Motor neuron (in vitro differentiated cells): Measurements from ENCODE around the gene TCTN1. TPM values are rescaled to one million over a fixed set of nuclear protein-coding genes. Genes with fewer than 3 reads are reported as not detected.
"Not testable (repeated sequence)": the region's sequence is repeated elsewhere in the genome, so short reads cannot be mapped to it uniquely, and the experiment has no call there.

Source experiments
- ATAC-seq, 8 experiments: fragments of 200-7000 bp; cut with Tn5 transposase; replicated peaks in 6 of 8; 2 replicates each; pipeline ENCODE4 v1.8.0; 2021; ENCODE audit warnings: mild to moderate bottlenecking in 8 of 8, moderate library complexity in 8 of 8
- H3K27ac ChIP-seq, 2 donors: fragments of 250-450 bp; sonication (Bioruptor Pico); 2 replicates each; pipeline ENCODE4 v1.9.0; 2021; ENCODE audit warnings: antibody characterized with exemption in 2 of 2, mild to moderate bottlenecking in 2 of 2, moderate library complexity in 1 of 2
- H3K4me1 ChIP-seq, 2 donors: fragments of 250-450 bp; sonication (Bioruptor Pico); replicated peaks in 1 of 2; 2 replicates each; pipeline ENCODE4 v1.6.1; 2021; ENCODE audit warnings: antibody characterized with exemption in 2 of 2, mild to moderate bottlenecking in 2 of 2, moderate library complexity in 1 of 2
- H3K4me3 ChIP-seq, 5 donors: fragments of 250-450 bp; sonication (Bioruptor Pico); 2 replicates each; pipeline ENCODE4 v1.9.0; 2021; ENCODE audit warnings: antibody characterized with exemption in 5 of 5, mild to moderate bottlenecking in 5 of 5, moderate library complexity in 4 of 5
- WGBS, 10 experiments: fragments of 450-650 bp; shearing (Covaris generic); methylation state at CpG; one replicate each; pipeline ENCODE4 v1.0.0; 2022; 5-methylcytosine and 5-hydroxymethylcytosine counted together
- in situ Hi-C, 9 experiments: fragments of 400-800 bp; cut with MboI; loops; one replicate each; pipeline ENCODE4 v1.15.0; 2021; ENCODE audit warnings: low sequenced_read_pairs in 9 of 9, low pct_unique_long_range_greater_than_20kb in 2 of 9; ENCODE audit not compliant: unreplicated experiment in 9 of 9
- total RNA-seq, 8 experiments: library from RNA; unstranded; fragments of 300-600 nt; gene quantifications; 2 replicates each; pipeline versions ENCODE4 v1.2.3 to v1.2.4, GENCODE V29; 2022

The TCTN1 gene
- total RNA-seq, 8 experiments from 2014 or later, result 37.7 to 116 (median 51.4) TPM

GRCh38 chr12:110577864-110578693, 35.9 kb upstream of the TCTN1 start:
- no peak overlapping the region for H3K27ac ChIP-seq
- H3K4me1 ChIP-seq, result peaks cover 4 to 9% of the 10 kb centered on the region in 2 donors
- 5 to 96% (median 50%) methylated on average over 6 to 8 of the region's 8 CpGs; no CpG with 5 or more reads in 2 of the 10 experiments for WGBS, 10 experiments
- in situ Hi-C loops, result no loop called here
- ATAC-seq, result peak in 2 of 8 experiments; percentile 46 to 48
- no peak overlapping the region for H3K4me3 ChIP-seq

GRCh38 chr12:110578694-110579534, 35.0 kb upstream of the TCTN1 start:
- H3K4me1 ChIP-seq, result peaks cover 7 to 14% of the 10 kb centered on the region in 2 donors
- in situ Hi-C loops, result no loop called here
- ATAC-seq, result no peak
- WGBS, 10 experiments, result 70 to 94% (median 87%) methylated on average over 1 to 13 of the region's 13 CpGs; no CpG with 5 or more reads in 2 of the 10 experiments
- no peak overlapping the region for H3K4me3 ChIP-seq
- H3K27ac ChIP-seq, result no peak overlapping the region

- WGBS, 10 experiments, result 20 to 100% (median 94%) methylated on average over 1 to 12 of the region's 18 CpGs
- no peak overlapping the region for H3K27ac ChIP-seq
- peaks cover 7 to 15% of the 10 kb centered on the region in 2 donors for H3K4me1 ChIP-seq
- ATAC-seq, result no peak
- in situ Hi-C loops, result no loop called here
- H3K4me3 ChIP-seq, result no peak overlapping the region
Observed at GRCh38 chr12:110579535-110580253, 34.2 kb upstream of the TCTN1 start.

GRCh38 chr12:110581931-110582275, 32.0 kb upstream of the TCTN1 start:
- 0 to 40% (median 11%) methylated on average over 1 to 6 of the region's 8 CpGs; no CpG with 5 or more reads in 1 of the 10 experiments for WGBS, 10 experiments
- Histone ChIP-seq H3K4me1 (peaks cover 7 to 15% of the 10 kb centered on the region in 2 donors), H3K4me3 (peak overlapping the region; percentile 60 to 94 (median 88)), H3K27ac (no peak overlapping the region)
- ATAC-seq, result peak in 1 of 8 experiments; percentile 0
- in situ Hi-C loops, result no loop called here

- in situ Hi-C loops, result no loop called here
- Histone ChIP-seq H3K27ac (peak overlapping the region; percentile 77 to 82), H3K4me1 (peaks cover 7 to 15% of the 10 kb centered on the region in 2 donors), H3K4me3 (peak overlapping the region; percentile 60 to 94 (median 88))
- ATAC-seq, result peak; percentile 31 to 72 (median 64)
- WGBS, 10 experiments, result 0 to 2% (median 0%) methylated on average over 1 to 7 of the region's 104 CpGs; no CpG with 5 or more reads in 4 of the 10 experiments
Observed at GRCh38 chr12:110582276-110583136, 31.4 kb upstream of the TCTN1 start.

GRCh38 chr12:110583137-110584059, 30.5 kb upstream of the TCTN1 start, which contains the start of gene PPTC7:
Gene PPTC7, minus strand, starts transcription at chr12:110583318. Its CDS starts 287 bp downstream, at chr12:110583031.
- peak; percentile 84 to 99 (median 98) for ATAC-seq
- in situ Hi-C loops, result no loop called here
- H3K4me1 ChIP-seq, result peaks cover 7 to 13% of the 10 kb centered on the region in 2 donors
- peak within 1 kb of the TSS; percentile 77 to 82 for H3K27ac ChIP-seq
- H3K4me3 ChIP-seq, result peak within 1 kb of the TSS; percentile 60 to 94 (median 88)
- WGBS, 10 experiments, result 0 to 40% (median 9%) methylated on average over 1 to 12 of the region's 52 CpGs; no CpG with 5 or more reads in 1 of the 10 experiments

GRCh38 chr12:110585231-110585799, 28.6 kb upstream of the TCTN1 start:
- peak in 1 of 8 experiments; percentile 4 for ATAC-seq
- WGBS, 10 experiments, result 0 to 68% (median 38%) methylated on average over 1 to 7 of the region's 7 CpGs; no CpG with 5 or more reads in 1 of the 10 experiments
- H3K4me1 ChIP-seq, result peaks cover 7 to 13% of the 10 kb centered on the region in 2 donors
- in situ Hi-C loops, result no loop called here
- H3K27ac ChIP-seq, result no peak overlapping the region
- H3K4me3 ChIP-seq, result no peak overlapping the region

GRCh38 chr12:110587102-110587501, 26.8 kb upstream of the TCTN1 start:
- in situ Hi-C loops, H3K4me3 ChIP-seq, H3K4me1 ChIP-seq, H3K27ac ChIP-seq, ATAC-seq: not testable (repeated sequence)
- 86 to 100% (median 100%) methylated on average over 1 to 2 of the region's 2 CpGs; no CpG with 5 or more reads in 7 of the 10 experiments for WGBS, 10 experiments

- H3K27ac ChIP-seq, result no peak overlapping the region
- no peaks in the 10 kb centered on the region for H3K4me1 ChIP-seq
- no peak overlapping the region for H3K4me3 ChIP-seq
- no peak for ATAC-seq
- in situ Hi-C loops, result no loop called here
- WGBS, 10 experiments, result 91 to 100% (median 100%) methylated on average over 1 of the region's 1 CpG; no CpG with 5 or more reads in 2 of the 10 experiments
Observed at GRCh38 chr12:110590059-110590458, 23.9 kb upstream of the TCTN1 start.

GRCh38 chr12:110590806-110591326, 23.1 kb upstream of the TCTN1 start:
- peak in 2 of 8 experiments; percentile 93 to 95 for ATAC-seq
- no peak overlapping the region for H3K4me3 ChIP-seq
- H3K4me1 ChIP-seq, result no peaks in the 10 kb centered on the region
- 0 to 100% (median 63%) methylated on average over 2 to 3 of the region's 3 CpGs; no CpG with 5 or more reads in 2 of the 10 experiments for WGBS, 10 experiments
- in situ Hi-C loops, result no loop called here
- H3K27ac ChIP-seq, result no peak overlapping the region
